IPS DF 4.7 (cell line): ENCODE measurements around the gene PRMT3.
"Not testable (repeated sequence)": the region's sequence is repeated elsewhere in the genome, so short reads cannot be mapped to it uniquely, and the experiment has no call there.

Experiments
- DNase-seq: peaks from one replicate; pipeline ENCODE4 v3.0.0-alpha.2; 2013; ENCODE audit warnings: low spot score; ENCODE audit errors: extremely low read depth

PRMT3 gene

DNA sequence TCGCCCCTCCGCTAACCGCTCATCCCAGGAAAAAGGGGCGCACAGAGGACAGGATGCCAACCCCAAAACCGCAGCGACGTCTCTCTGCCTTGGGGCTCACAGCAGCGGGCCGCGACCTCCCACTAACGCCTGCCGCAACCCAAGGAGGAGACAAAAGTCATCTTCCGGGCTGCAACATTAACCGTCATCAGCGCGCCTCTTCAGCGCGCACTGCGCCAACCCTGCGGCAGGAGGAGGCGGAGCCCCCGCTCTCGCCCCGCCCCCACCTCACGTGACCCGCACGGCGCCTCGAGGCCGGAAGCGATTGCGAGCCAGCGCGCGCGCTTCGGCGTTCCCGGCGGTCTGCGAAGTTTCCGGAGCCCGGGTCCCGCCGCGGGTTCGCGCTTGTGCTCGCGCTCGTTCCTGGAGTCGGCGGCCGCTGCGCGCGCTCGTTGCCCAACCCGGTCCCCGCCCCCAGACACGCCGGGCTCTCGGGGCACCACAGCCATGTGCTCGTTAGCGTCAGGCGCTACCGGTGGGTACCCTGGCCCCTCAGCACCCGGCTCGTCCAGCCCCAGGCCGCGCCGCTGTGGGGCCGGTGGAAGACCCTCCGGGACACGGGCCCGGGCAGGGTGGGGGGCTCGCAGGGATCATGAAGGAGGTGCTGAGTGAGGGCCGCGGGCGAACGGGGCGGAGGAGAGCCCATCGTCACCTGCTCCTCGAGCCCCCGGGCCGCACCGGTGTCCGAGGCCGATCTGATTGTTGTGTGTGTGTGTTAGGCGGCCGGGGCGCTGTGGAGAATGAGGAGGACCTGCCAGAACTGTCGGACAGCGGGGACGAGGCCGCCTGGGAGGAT is at the start of gene PRMT3:
Gene PRMT3 (plus strand): TSS at position 456 of the 835 bp plus-strand sequence. CDS start 31 bp downstream, at position 487.
- DNase-seq: peak; percentile 60

DNA sequence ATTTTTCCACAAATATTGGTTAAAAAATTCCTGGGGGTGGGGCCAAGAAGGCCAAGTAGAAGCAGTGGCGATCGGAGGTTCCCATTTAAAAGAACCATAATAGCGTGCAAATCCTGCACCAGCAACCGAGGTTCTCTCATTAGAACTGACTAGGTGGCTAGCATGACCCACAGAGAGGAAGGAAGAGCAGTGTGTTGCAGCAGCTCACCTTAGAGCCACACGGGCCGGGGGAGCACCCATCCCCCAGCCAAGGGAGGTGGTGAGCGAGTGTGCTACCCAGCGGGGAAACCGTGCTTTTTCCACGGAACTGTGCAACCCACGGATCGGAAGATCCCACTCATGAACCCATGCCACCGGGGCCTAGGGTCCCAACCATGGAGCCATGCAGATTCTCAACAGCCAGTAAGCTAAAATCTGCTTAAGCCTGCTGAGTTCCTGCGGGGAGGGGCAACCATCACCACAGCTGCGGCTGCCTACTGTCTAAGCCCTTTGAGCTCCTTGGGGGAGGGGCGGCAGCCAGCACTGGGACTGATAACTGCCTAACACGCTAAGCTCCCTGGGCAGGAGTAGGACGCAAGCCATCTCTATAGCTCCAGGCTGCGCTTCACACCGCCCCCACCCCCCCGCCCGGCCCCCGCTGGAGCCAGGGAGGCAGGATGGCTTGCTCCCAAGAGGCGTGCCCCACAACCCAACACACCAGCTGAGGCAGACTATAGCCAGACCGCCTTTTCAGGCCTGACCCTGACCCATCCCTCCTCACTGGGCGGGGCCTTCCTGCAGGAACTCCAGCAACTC is 45.0 kb upstream of the PRMT3 start:
- no peak for DNase-seq

DNA sequence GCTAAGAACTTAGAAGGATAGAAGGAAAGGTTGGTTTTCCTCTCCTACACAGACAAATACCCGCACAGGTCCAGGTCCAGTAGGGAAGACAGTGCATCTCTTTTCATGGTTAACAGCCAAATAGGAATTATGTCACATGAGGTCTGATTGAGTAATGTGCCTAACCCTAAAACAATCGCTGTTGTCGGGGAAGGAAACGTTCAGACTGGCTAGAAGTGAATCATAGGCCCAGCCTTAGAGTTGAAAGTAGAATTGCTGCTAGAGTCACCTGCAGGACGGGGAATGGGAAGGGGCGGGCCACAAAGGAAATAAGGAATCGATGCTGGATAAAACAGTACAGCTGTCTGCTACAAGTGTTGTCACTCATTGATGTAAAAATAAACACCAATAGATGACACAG is 36.4 kb upstream of the PRMT3 start:
- no peak for DNase-seq

DNA sequence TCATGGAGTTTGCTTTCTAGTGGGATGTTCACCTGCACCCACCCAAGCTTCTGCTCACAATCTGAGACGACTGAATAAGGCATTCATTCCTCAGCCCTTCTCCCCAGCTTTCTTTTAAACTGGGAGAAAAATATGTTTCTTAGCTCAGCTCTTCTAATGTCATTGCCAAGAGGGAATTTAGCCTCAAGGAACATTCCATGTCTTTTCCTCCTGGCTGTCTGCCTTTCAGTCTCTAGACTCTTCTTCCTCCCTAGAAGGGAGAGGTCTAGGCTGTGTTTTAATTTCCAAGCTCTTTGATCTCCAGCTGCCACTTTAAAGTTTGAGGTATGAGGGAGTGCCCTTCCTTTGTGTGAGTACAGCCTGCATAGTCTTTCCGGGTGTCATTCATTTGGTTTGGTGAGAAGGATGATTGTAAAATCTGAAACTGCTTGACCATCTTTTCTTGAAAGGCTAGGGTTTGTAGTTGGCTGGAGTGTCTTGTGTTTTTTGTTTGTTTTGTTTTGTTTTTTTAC is 35.7 kb upstream of the PRMT3 start:
- no peak for DNase-seq

DNA sequence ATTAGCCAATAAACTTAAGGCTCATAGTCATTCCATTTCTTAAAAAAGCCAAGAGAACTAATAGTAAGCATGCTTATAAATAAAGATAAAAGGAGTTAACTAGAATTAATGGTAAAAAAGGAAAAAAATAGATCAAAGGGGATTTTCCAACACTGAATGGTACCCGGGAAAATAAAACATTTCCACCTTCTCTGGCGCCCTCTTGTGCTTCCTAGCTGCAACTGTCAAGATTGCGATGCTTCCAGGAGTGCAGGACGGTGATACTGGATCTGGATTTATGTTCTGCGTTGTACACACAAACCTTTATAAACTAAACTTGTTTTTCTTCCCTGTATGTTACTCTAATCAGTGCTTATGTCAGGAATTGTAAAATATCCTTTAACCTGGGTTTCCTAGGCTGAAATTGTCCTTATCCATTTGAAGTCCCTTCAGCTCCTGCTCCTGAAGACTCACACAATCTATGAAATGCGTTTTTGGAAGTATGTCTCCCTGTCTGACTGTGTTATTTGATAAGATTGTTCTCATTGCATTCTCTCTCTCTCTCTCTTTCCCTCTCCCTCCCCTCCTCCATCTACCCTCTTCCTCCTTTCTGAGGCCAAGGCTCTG is 33.6 kb upstream of the PRMT3 start:
- no peak for DNase-seq

DNA sequence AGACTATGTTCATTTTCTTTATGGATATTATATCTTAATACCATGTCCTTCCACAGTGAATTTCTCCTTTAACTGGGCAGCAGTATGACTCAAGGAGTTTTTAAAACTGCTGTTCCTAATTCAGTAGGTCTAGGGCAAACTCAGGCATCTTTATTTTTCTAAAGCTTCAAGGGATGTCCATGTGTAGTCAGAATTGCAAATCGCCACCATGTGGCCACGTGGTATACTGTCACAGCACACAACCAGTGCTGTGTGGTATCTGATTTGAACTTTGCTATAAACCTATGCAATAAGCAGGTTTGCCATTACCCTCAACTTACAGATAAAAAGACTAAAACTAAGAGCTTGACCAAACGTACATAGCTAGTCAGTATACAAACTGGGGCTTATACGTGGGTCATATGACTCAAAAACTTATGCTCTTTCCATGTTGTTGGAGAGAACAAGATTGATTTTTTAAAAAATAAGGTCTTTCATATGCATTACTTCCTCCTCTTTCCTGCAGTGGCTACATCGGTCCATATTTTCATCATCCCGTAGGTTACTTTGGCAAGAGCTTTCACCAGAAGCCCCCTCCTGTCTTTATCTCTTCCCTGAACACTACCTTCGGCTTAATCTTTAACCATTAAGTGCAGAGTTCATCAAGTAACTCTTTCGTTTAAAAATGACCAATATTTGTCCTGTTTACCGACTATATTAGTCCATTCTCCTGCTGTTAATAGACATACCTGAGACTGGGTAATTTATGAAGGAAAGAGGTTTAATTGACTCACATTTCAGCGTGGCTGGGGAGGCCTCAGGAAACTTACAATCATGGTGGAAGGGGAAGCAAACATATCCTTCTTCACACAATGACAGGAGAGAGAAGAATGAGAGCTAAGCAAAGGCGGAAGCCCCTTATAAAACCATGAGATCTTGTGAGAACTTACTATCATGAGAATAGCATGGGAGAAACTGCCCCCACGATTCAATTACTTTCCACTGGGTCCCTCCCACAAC is 32.0 kb upstream of the PRMT3 start:
- DNase-seq: no peak

DNA sequence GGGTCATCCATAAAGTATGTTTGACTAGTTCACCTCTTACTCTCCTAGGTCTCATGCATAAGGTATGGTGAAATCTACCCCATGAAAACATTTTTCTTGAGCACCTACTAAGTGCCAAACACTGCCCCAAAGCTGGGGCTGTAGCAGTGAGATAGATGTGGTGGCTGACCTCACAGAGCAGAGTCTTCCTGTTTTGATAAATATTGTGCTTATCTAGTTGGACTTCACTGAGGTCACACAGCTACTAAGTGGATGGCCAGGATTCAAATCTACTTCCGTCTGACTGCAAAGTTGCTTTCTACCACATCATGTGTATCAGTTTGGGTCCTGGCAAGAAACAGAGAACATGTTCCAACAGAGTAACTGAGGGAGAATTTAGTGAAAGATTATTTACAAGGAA is 30.4 kb upstream of the PRMT3 start:
- DNase-seq: no peak

DNA sequence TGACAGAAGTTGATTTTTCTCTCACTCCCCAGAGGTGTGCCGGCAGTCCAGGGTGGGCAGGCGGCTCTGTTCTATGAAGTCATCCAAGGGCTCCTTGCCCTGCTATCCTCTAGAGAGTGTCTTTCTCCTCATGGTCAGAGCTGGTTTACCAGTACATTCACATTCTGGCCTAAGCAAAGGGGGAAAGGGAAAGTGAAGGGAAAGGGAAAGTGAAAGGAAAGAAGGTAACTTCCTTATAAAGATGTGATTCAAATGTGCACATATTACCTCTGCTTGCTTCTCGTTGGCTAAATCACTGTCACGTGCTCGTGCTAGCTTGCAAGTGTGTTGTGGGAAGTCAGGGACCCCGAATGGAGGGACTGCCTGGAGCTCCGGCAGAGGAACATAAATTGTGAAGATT is 26.9 kb upstream of the PRMT3 start:
- no peak for DNase-seq

DNA sequence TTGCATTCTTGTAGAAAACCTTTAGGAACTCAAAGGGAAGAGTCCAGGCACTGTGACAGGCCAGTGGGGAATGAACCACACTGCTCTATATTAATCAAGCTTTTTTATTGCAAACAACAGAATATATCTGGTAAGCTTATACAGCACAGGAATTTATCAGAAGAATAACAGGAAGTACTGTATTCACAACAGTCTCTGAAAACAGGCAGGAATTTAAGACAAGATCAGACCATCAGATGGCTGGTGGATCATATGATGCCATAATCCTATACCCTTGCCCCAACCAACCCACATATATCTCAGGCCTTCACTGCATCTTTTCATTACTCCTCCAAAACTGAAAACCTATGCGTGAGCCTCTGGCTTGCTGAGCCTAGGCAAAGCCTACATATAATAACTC is 25.0 kb upstream of the PRMT3 start:
- no peak for DNase-seq

DNA sequence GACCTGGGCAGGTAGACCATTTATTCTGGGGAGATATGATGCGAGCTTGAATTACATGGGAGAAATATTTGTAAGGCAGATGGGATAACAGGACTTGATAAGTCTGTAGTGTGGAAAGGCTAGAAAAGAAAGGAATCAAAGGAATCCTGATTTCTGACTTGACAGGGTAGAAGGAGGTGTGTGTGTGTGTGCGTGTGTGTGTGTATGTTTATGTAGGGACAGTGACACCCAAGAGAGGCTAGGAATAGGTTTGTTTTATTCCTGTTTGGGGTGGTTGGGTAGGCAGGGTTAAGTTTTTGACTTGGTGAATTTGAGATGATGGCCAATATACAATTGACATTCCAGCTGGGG is 24.4 kb upstream of the PRMT3 start:
- DNase-seq: no peak

DNA sequence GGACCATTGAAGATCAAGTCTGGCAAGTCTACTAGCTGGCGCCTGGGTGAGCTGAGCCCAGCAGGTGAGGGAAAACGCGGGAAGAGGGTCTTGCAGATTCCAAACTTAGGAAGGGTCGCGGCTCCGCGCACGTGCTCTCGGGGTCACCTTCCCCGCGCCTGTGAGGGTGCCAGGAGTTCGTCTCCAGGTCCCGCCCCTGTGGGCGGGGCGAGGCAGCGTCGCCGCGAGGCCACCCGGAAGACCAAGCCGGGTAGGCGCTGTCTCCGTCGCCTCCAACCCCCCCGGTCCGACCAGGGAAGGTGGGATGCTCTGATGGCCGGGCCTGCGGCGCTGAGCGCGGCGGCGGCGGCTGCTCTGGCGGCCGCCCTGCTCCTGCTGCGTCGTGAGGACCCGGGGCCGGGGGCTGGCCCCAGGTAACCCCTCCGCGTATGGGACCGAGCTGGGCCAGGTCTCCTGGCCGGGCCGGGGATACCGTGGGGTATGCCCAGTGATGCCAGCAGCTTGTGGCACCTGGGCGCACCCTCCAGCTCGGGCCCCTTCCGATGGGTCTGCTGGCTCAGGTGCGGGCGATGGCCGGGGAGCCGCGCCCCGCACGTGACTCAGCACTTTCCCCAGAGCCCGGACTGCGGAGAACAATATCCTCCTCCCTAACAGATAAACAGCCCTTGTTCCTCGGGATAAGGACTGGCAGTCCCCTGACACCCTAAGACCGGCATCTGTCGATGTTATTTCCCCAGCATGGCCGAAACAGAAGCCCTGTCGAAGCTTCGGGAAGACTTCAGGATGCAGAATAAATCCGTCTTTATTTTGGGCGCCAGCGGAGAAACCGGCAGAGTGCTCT is 23.8 kb upstream of the PRMT3 start, which contains the start of gene HTATIP2:
Gene HTATIP2 (plus strand): TSS at position 215 of the 841 bp plus-strand sequence. CDS start 524 bp downstream, at position 739.
- DNase-seq: no peak

DNA sequence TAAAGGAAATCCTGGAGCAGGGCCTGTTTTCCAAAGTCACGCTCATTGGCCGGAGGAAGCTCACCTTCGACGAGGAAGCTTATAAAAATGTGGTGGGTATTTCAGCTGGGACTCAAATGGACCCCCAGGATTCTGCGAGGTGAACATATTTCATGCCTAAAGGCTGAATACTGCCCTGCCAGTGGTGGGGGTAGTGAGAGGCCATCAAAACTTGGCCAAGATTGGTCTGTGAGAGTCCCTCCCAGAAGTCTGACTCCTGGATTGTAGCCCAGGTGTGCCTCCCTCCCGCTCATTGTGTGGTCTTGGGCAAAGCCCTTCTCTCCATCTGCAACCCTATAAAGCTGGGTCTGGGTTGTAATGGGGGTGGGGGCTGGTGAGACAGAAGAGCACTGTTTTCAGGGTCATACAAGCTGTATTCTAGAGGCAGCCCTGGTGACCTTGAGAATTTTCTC is 23.1 kb upstream of the PRMT3 start:
- DNase-seq: no peak

DNA sequence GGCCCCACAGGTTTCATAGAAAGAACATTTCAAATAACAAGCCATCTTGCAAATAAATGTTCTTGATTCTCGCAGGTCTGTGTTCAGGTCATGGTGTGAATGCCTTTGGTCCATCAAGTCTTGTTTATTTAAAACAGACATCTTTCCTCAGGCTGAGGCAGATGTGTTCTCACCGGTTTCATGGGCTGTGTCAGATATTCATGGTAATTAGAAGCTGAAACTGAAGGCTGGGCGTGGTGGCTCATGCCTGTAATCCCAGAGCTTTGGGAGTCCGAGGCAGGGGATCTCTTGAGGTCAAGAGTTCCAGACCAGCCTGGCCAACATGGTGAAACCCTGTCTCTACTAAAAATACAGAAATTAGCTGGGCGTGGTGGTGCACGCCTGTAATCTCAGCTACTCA is 22.1 kb upstream of the PRMT3 start:
- not testable (repeated sequence) for DNase-seq

DNA sequence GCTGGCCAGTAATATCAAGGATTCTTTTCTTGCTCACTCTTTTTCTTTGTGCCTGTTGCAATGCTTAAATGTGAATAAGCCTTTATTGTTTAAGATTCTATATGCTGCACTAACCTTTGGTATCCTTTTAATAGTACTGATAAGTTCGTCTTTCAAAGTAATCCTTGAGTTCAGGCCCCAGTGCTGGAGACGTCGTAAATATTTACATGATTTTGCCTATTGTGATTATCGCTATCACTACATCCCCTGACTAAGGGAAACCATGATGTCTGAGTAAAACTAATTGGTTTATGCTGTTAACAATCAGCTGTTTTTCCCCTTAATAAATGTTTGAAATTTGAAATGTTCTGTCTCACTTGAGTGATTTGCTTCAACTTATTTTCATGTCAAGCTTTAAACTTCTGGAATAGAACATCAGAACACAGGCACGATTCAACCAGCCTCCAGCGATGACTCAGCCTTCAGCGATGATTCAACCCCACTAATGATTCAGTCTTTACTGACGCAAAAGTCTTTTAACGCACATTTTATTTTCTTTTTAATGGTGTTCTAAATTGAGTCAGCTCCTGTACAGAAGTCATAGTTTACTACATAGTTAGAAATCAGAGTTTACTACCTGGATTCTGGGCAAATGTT is 20.1 kb upstream of the PRMT3 start:
- DNase-seq: no peak

DNA sequence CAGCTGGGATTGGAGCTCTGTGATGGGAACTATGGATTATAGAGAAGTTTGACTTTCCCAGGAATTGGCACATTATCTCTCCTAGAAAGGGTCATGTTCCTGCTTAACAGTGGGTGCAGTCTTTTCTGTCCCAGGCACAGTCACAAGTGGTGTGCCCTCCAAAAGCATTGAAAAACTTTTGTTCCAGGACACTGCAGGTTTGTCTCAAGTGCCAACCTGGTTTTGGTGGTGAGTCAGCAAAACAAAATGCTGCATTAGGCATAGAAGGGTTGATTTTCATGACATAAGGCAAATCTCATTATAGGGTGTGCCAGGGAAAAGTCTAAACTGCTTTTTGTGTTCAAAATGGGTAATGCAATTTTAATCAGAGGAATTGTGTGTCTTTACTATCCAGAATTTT is 19.1 kb upstream of the PRMT3 start:
- DNase-seq: no peak

DNA sequence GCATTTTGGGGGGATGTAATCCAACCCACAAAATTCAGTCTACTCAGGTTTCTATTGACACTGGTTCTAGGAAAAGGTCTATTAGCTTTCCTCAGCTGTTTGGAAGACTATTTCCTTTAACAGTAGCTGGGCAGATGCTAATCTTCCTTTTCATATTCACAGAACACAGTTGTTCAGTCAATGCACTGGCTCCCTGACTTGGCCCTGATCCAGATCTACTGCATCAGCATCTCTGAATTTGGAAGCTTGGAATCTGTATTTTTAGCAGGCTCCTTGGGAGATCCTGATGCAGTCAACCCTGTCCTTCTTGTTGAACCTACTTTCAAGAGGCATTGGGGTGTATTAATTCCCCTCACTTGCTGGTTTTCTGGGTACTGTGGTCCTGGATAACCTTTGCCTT is 17.7 kb upstream of the PRMT3 start:
- no peak for DNase-seq

DNA sequence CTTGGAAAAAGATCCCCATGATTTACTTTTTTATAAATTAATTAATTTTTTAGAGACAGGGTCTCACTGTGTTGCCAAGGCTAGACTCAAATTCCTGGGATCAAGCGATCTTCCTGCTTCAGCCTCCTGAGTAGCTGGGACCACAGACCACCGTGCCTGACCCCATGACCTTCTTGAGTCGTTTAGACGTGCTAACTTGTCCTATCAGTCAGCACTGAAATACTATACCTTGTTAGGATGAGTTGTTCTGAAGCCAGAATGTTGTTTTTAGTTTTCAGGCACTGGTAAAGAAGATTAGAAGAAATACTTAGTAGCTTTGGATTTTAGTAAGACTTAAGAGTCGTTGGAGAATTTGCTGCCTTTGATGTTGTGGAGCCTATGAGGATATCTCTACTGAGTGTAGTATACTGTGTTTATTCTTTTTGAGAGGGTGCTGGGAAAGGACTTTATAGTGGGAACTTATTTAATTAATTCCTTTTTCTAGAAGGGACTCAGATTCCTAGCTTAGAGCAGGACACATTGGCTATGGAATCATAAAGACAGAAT is 15.4 kb upstream of the PRMT3 start:
- DNase-seq: no peak

DNA sequence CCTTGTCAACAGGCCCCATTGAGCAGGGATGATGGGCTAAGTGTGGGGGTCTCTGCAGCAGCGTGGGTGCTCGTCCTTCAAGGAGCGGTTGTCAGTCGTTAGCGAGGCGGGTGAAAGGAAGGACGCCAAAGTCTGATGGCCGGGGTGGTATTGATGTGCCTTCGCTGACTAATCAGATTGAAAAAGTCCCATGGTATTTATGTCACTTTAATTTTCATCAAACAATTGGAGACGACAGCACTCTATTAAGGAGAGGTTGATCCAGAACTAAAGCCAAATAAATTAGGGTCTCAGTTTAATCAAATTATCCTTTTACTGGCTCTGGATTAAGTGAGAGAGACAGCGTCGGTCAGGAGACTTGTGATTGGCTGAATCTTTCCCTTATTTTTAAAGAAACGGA is 14.4 kb upstream of the PRMT3 start:
- no peak for DNase-seq
